Pancreas (tissue), 10 donors: Measurements from ENCODE around the gene BBS1. TPM values are rescaled to one million over a fixed set of nuclear protein-coding genes. Genes with fewer than 3 reads are reported as not detected.
"Not testable (repeated sequence)": the region's sequence is repeated elsewhere in the genome, so short reads cannot be mapped to it uniquely, and the experiment has no call there.

Experiments
- ATAC-seq, 4 donors: fragments of 200-7000 bp; cut with Tn5 transposase; one replicate each; pipeline versions ENCODE4 v1.8.0 to v1.9.1; 2020; ENCODE audit warnings: mild to moderate bottlenecking in 4 of 4, moderate library complexity in 4 of 4
- DNase-seq, 6 donors: peaks; one replicate each; pipeline ENCODE4 v3.0.0-alpha.2; 2020
- FAIRE-seq: peaks from 2 replicates; lab custom pipeline; 2012; peaks lifted over from hg19 to GRCh38; lab: Jason Lieb, UNC
- H3K27ac ChIP-seq, 4 donors: fragments of 200-600 bp; sonication (generic); 1 replicate in 3 of 4; 2 replicates in 1 of 4; pipeline versions ENCODE4 v1.5.0 to v1.8.0; 2020
- H3K27me3 ChIP-seq, 4 donors: fragments of 200-600 bp; one replicate each; pipeline ENCODE4 v1.8.0; 2021
- H3K36me3 ChIP-seq, 3 donors: fragments of 200-600 bp; sonication (generic) in 1 of 3; one replicate each; pipeline versions ENCODE4 v1.5.0 to v1.8.0; 2020 to 2021
- H3K4me1 ChIP-seq, 3 donors: fragments of 200-600 bp; one replicate each; pipeline ENCODE4 v1.8.0; 2021
- H3K4me3 ChIP-seq, 4 donors: fragments of 200-600 bp; sonication (generic) in 2 of 4; one replicate each; pipeline versions ENCODE4 v1.5.0 to v1.8.0; 2020 to 2021
- H3K9me3 ChIP-seq, 4 donors: fragments of 200-600 bp; one replicate each; pipeline ENCODE4 v1.8.0; 2021
- CTCF ChIP-seq, 4 donors: fragments of 200-600 bp; sonication (generic) in 3 of 4; IDR thresholded peaks; one replicate each; pipeline versions ENCODE4 v1.5.0 to v1.8.0; 2021; ENCODE audit warnings: antibody characterized with exemption in 4 of 4
- WGBS, 2 donors: extraction: QIAGEN DNeasy Blood & Tissue Kit; methylation state at CpG; one replicate each; pipeline ENCODE4 v1.1.7; 2013; 5-methylcytosine and 5-hydroxymethylcytosine counted together
- intact Hi-C, 3 donors: fragments of 100-400 bp; cut with DNase I; formaldehyde crosslinking; loops; one replicate each; pipeline versions ENCODE4 v1.11.1 to v1.14.2; 2022
- polyA plus RNA-seq, 2 donors: library from polyadenylated mRNA; stranded (reverse); fragments of 200-250 nt; gene quantifications; one replicate each; pipeline ENCODE4 v1.2.3, GENCODE V29; 2013
- total RNA-seq, 6 donors: library from RNA; stranded (reverse); fragmentation: NEBNext Ultra II Directional in 4 of 6; extraction: Animal tissue kit (Norgen Biotek cat#: 25700) in 4 of 6; gene quantifications; one replicate each; pipeline versions ENCODE4 v1.2.1 to v1.2.4, GENCODE V29; 2021 to 2023
- donor health status: healthy with polysubstance abuse.
- donor health status: DM: no; HTN: no; CAD: no; lungs with moderate emphysema.
- donor health status: DM: no; HTN: no; CAD: no.
- donor health status: control.
- donor health status: control.
- donor health status: Bipolar disorder and iron deficiency.
- donor health status: DM: yes; HTN: yes; CAD: no.
- donor health status: DM: no; HTN: no; CAD: no.
- donor health status: DM: no; HTN: no; CAD: no.
- donor health status: DM: yes; HTN: yes; CAD: no.

BBS1 gene
- total and polyA plus RNA-seq, 8 donors, result 19.1 to 31.9 (median 22.1) TPM

GRCh38 chr11:66570850-66571180, 60.4 kb downstream of the BBS1 start:
- ATAC-seq (no peak), FAIRE-seq (no peak), DNase-seq (no peak)
- 44 to 52% methylated on average over 2 of the region's 2 CpGs for WGBS, 2 donors
- no peaks in the 10 kb centered on the region for H3K36me3 ChIP-seq
- H3K4me3 ChIP-seq, result no peak overlapping the region
- TF ChIP-seq CTCF (IDR thresholded peaks at IDR 0.05), result no peak
- no peaks in the 10 kb centered on the region for H3K27me3 ChIP-seq
- H3K4me1 ChIP-seq, result peaks cover 0 to 4% (median 0%) of the 10 kb centered on the region in 3 donors
- no peak overlapping the region for H3K27ac ChIP-seq
- no peaks in the 10 kb centered on the region for H3K9me3 ChIP-seq
- intact Hi-C loops, result no loop called here

- FAIRE-seq, result no peak
- WGBS, 2 donors, result 16 to 18% methylated on average over 25 of the region's 25 CpGs
- intact Hi-C loops, result loop anchor here in 1 of 3 donors (2.0 kb wide), 1 partner anchor 100 kb away; no protein-coding TSS in a partner anchor
- Histone ChIP-seq H3K4me3 (no peak overlapping the region), H3K9me3 (no peaks in the 10 kb centered on the region), H3K36me3 (no peaks in the 10 kb centered on the region), H3K27me3 (no peaks in the 10 kb centered on the region), H3K4me1 (no peaks in the 10 kb centered on the region), H3K27ac (no peak overlapping the region)
- peak; percentile 63 to 93 (median 78) for DNase-seq
- peak; percentile 85 to 99 (median 96) for ATAC-seq
- peak; percentile 54 to 76 (median 72) for TF ChIP-seq CTCF (IDR thresholded peaks at IDR 0.05)
Observed at GRCh38 chr11:66579017-66579606, 68.7 kb downstream of the BBS1 start.

- intact Hi-C loops, result no loop called here
- Histone ChIP-seq H3K4me3 (no peak overlapping the region), H3K27me3 (no peaks in the 10 kb centered on the region), H3K27ac (no peak overlapping the region), H3K9me3 (no peaks in the 10 kb centered on the region), H3K4me1 (no peaks in the 10 kb centered on the region), H3K36me3 (no peaks in the 10 kb centered on the region)
- FAIRE-seq, result no peak
- no peak for DNase-seq
- TF ChIP-seq CTCF (IDR thresholded peaks at IDR 0.05), result no peak
- 85% methylated on average over 5 of the region's 5 CpGs for WGBS, 2 donors
- ATAC-seq, result peak in 1 of 4 donors; percentile 31
Observed at GRCh38 chr11:66580803-66581202, 70.4 kb downstream of the BBS1 start.

GRCh38 chr11:66581261-66581660, 70.8 kb downstream of the BBS1 start:
- FAIRE-seq (no peak), ATAC-seq (no peak), DNase-seq (no peak)
- Histone ChIP-seq H3K36me3 (no peaks in the 10 kb centered on the region), H3K4me3 (no peak overlapping the region), H3K27me3 (no peaks in the 10 kb centered on the region), H3K27ac (no peak overlapping the region), H3K4me1 (no peaks in the 10 kb centered on the region), H3K9me3 (no peaks in the 10 kb centered on the region)
- no peak for TF ChIP-seq CTCF (IDR thresholded peaks at IDR 0.05)
- intact Hi-C loops, result no loop called here
- WGBS, 2 donors, result 63 to 73% methylated on average over 3 of the region's 3 CpGs

- H3K36me3 ChIP-seq, ATAC-seq, DNase-seq, H3K4me3 ChIP-seq, H3K27ac ChIP-seq, H3K27me3 ChIP-seq, intact Hi-C loops, H3K4me1 ChIP-seq, FAIRE-seq, H3K9me3 ChIP-seq: not testable (repeated sequence)
- WGBS, 2 donors, result 76 to 90% methylated on average over 3 of the region's 3 CpGs
Observed at GRCh38 chr11:66582565-66583147, 72.2 kb downstream of the BBS1 start.

Other genes with a start within 250 kb of the BBS1 start
- gene RAB1B, start 242.0 kb upstream of the BBS1 start, total RNA-seq, result 10 to 100 TPM; 36.8 to 61.9 (median 49.7) TPM
- 10 to 100 TPM; 92.0 to 96.2 TPM for gene RAB1B, start 242.0 kb upstream of the BBS1 start, polyA plus RNA-seq
- gene CNIH2, start 232.5 kb upstream of the BBS1 start, total RNA-seq, result 1 to 10 TPM in 5 of 6 donors, under 1 TPM in 1; 0.83 to 6.8 (median 1.9) TPM
- gene CNIH2, start 232.5 kb upstream of the BBS1 start, polyA plus RNA-seq, result 10 to 100 TPM in 1 of 2 donors, 1 to 10 TPM in 1; 8.0 to 34.3 TPM
- gene YIF1A, start 221.5 kb upstream of the BBS1 start, total RNA-seq, result 10 to 100 TPM; 39.7 to 64.9 (median 49.1) TPM
- 100 to 1,000 TPM in 1 of 2 donors, 10 to 100 TPM in 1; 82.7 to 112 TPM for gene YIF1A, start 221.5 kb upstream of the BBS1 start, polyA plus RNA-seq
- under 1 TPM; 0.49 to 0.79 (median 0.72) TPM for gene TMEM151A, start 218.7 kb upstream of the BBS1 start, total RNA-seq
- 1 to 10 TPM; 1.6 to 4.4 TPM for gene TMEM151A, start 218.7 kb upstream of the BBS1 start, polyA plus RNA-seq
- 10 to 100 TPM in 3 of 6 donors, 1 to 10 TPM in 3; 1.2 to 17.7 (median 7.5) TPM for gene CD248, start 193.6 kb upstream of the BBS1 start, total RNA-seq
- gene CD248, start 193.6 kb upstream of the BBS1 start, polyA plus RNA-seq, result 1 to 10 TPM; 2.5 to 4.0 TPM
- gene RIN1, start 174.2 kb upstream of the BBS1 start, total RNA-seq, result 1 to 10 TPM; 2.7 to 5.0 (median 4.1) TPM
- 10 to 100 TPM in 1 of 2 donors, 1 to 10 TPM in 1; 9.2 to 15.7 TPM for gene RIN1, start 174.2 kb upstream of the BBS1 start, polyA plus RNA-seq
- 10 to 100 TPM; 14.3 to 22.0 (median 19.7) TPM for gene BRMS1, start 165.5 kb upstream of the BBS1 start, total RNA-seq
- gene BRMS1, start 165.5 kb upstream of the BBS1 start, polyA plus RNA-seq, result 10 to 100 TPM; 46.9 to 65.0 TPM
- 10 to 100 TPM in 5 of 6 donors, 1 to 10 TPM in 1; 9.5 to 13.3 (median 12.0) TPM for gene B4GAT1, start 163.0 kb upstream of the BBS1 start, total RNA-seq
- 10 to 100 TPM in 1 of 2 donors, 1 to 10 TPM in 1; 9.2 to 21.8 TPM for gene B4GAT1, start 163.0 kb upstream of the BBS1 start, polyA plus RNA-seq
- 1 to 10 TPM; 2.9 to 6.0 (median 4.3) TPM for gene SLC29A2, start 138.9 kb upstream of the BBS1 start, total RNA-seq
- 10 to 100 TPM; 19.9 to 21.7 TPM for gene SLC29A2, start 138.9 kb upstream of the BBS1 start, polyA plus RNA-seq
- gene NPAS4, start 89.6 kb upstream of the BBS1 start, total RNA-seq, result under 1 TPM in 1 of 6 donors, not detected in 5; 0.14 TPM
- under 1 TPM; 0.08 to 0.63 TPM for gene NPAS4, start 89.6 kb upstream of the BBS1 start, polyA plus RNA-seq
- 10 to 100 TPM; 15.7 to 23.9 (median 21.0) TPM for gene MRPL11, start 71.8 kb upstream of the BBS1 start, total RNA-seq
- 10 to 100 TPM; 29.2 to 30.2 TPM for gene MRPL11, start 71.8 kb upstream of the BBS1 start, polyA plus RNA-seq
- 1 to 10 TPM; 3.0 to 9.6 (median 6.4) TPM for gene PELI3, start 43.7 kb upstream of the BBS1 start, total RNA-seq
- gene PELI3, start 43.7 kb upstream of the BBS1 start, polyA plus RNA-seq, result 10 to 100 TPM; 14.7 to 19.9 TPM
- gene DPP3, start 30.2 kb upstream of the BBS1 start, total RNA-seq, result 10 to 100 TPM in 4 of 6 donors, 1 to 10 TPM in 2; 8.5 to 27.0 (median 20.2) TPM
- 10 to 100 TPM; 22.8 to 24.7 TPM for gene DPP3, start 30.2 kb upstream of the BBS1 start, polyA plus RNA-seq
- 10 to 100 TPM in 2 of 6 donors, 1 to 10 TPM in 4; 7.0 to 11.4 (median 8.3) TPM for gene ZDHHC24, start 35.4 kb downstream of the BBS1 start, total RNA-seq
- gene ZDHHC24, start 35.4 kb downstream of the BBS1 start, polyA plus RNA-seq, result 1 to 10 TPM; 7.0 to 7.5 TPM
- gene ACTN3, start 36.3 kb downstream of the BBS1 start, total RNA-seq, result under 1 TPM in 1 of 6 donors, not detected in 5; 0.15 TPM
- under 1 TPM in 1 of 2 donors, not detected in 1; 0.05 TPM for gene ACTN3, start 36.3 kb downstream of the BBS1 start, polyA plus RNA-seq
- gene CTSF, start 58.0 kb downstream of the BBS1 start, total RNA-seq, result 10 to 100 TPM; 10.6 to 31.4 (median 19.9) TPM
- gene CTSF, start 58.0 kb downstream of the BBS1 start, polyA plus RNA-seq, result 10 to 100 TPM; 14.8 to 43.2 TPM
- gene CCDC87, start 82.4 kb downstream of the BBS1 start, total RNA-seq, result under 1 TPM; 0.20 to 0.38 (median 0.32) TPM
- under 1 TPM; 0.15 to 0.40 TPM for gene CCDC87, start 82.4 kb downstream of the BBS1 start, polyA plus RNA-seq
- 10 to 100 TPM; 16.9 to 31.7 (median 17.5) TPM for gene CCS, start 82.5 kb downstream of the BBS1 start, total RNA-seq
- gene CCS, start 82.5 kb downstream of the BBS1 start, polyA plus RNA-seq, result 100 to 1,000 TPM; 114 to 125 TPM
- 10 to 100 TPM; 24.4 to 57.9 (median 31.7) TPM for gene RBM14, start 106.0 kb downstream of the BBS1 start, total RNA-seq
- gene RBM14, start 106.0 kb downstream of the BBS1 start, polyA plus RNA-seq, result 10 to 100 TPM; 36.5 to 61.6 TPM
- gene RBM4, start 128.1 kb downstream of the BBS1 start, total RNA-seq, result 10 to 100 TPM; 47.5 to 80.2 (median 65.1) TPM
- gene RBM4, start 128.1 kb downstream of the BBS1 start, polyA plus RNA-seq, result 10 to 100 TPM; 60.6 to 84.2 TPM
- 10 to 100 TPM in 1 of 6 donors, 1 to 10 TPM in 5; 5.7 to 10.1 (median 6.5) TPM for gene RBM4B, start 167.3 kb downstream of the BBS1 start, total RNA-seq
- 10 to 100 TPM in 1 of 2 donors, 1 to 10 TPM in 1; 9.9 to 20.7 TPM for gene RBM4B, start 167.3 kb downstream of the BBS1 start, polyA plus RNA-seq
- gene SPTBN2, start 218.6 kb downstream of the BBS1 start, total RNA-seq, result 10 to 100 TPM; 32.6 to 59.8 (median 38.7) TPM
- gene SPTBN2, start 218.6 kb downstream of the BBS1 start, polyA plus RNA-seq, result 10 to 100 TPM; 17.8 to 45.9 TPM